Measurements from ENCODE around the gene MEF2C. TPM values are rescaled to one million over a fixed set of nuclear protein-coding genes. Genes with fewer than 3 reads are reported as not detected.

Gene MEF2C
- total and polyA plus RNA-seq, 4 donors, result 27.4 to 77.9 (median 46.3) TPM

- DNase-seq (ENCODE audit: low read depth in 4 of 6, low spot score in 6 of 6), result no peak
- no peaks in the 10 kb centered on the region for H3K9me3 ChIP-seq (ENCODE audit: control insufficient read depth, insufficient read depth, low read length)
- no peaks in the 10 kb centered on the region for H3K27me3 ChIP-seq (ENCODE audit: control insufficient read depth, insufficient read depth, low read length)
- H3K27ac ChIP-seq (ENCODE audit: low read depth, low read length), result no peak overlapping the region
- no peaks in the 10 kb centered on the region for H3K4me1 ChIP-seq (ENCODE audit: control insufficient read depth, insufficient read depth, low read length)
- no peaks in the 10 kb centered on the region for H3K36me3 ChIP-seq (ENCODE audit: control insufficient read depth, insufficient read depth, low read length)
- WGBS (ENCODE audit: insufficient coverage), result no CpG with 5 or more reads among the region's 2 CpGs
- no peak overlapping the region for H3K4me3 ChIP-seq (ENCODE audit: low read depth, low read length)
These were observed 66.8 kb downstream of the MEF2C start for GRCh38 chr5:88816195-88816594.

- H3K4me3 ChIP-seq (ENCODE audit: low read depth, low read length), result no peak overlapping the region
- H3K27me3 ChIP-seq (ENCODE audit: control insufficient read depth, insufficient read depth, low read length), result no peaks in the 10 kb centered on the region
- no peak overlapping the region for H3K27ac ChIP-seq (ENCODE audit: low read depth, low read length)
These were observed 67.8 kb downstream of the MEF2C start for GRCh38 chr5:88815050-88815789.

GRCh38 chr5:88813805-88814575, 69.0 kb downstream of the MEF2C start:
- no peaks in the 10 kb centered on the region for H3K4me1 ChIP-seq (ENCODE audit: control insufficient read depth, insufficient read depth, low read length)
- no peaks in the 10 kb centered on the region for H3K36me3 ChIP-seq (ENCODE audit: control insufficient read depth, insufficient read depth, low read length)
- no peaks in the 10 kb centered on the region for H3K9me3 ChIP-seq (ENCODE audit: control insufficient read depth, insufficient read depth, low read length)
- no peak overlapping the region for H3K27ac ChIP-seq (ENCODE audit: low read depth, low read length)
- 27% methylated on average over 11 of the region's 17 CpGs for WGBS (ENCODE audit: insufficient coverage)
- no peaks in the 10 kb centered on the region for H3K27me3 ChIP-seq (ENCODE audit: control insufficient read depth, insufficient read depth, low read length)
- H3K4me3 ChIP-seq (ENCODE audit: low read depth, low read length), result no peak overlapping the region
- peak in 5 of 6 donors; percentile 26 to 81 (median 40) for DNase-seq (ENCODE audit: low read depth in 4 of 6, low spot score in 6 of 6)

More at GRCh38 chr5:88815050-88815789, 67.8 kb downstream of the MEF2C start:
- Histone ChIP-seq H3K36me3 (ENCODE audit: control insufficient read depth, insufficient read depth, low read length) (no peaks in the 10 kb centered on the region), H3K9me3 (ENCODE audit: control insufficient read depth, insufficient read depth, low read length) (no peaks in the 10 kb centered on the region), H3K4me1 (ENCODE audit: control insufficient read depth, insufficient read depth, low read length) (no peaks in the 10 kb centered on the region)
- no peak for DNase-seq (ENCODE audit: low read depth in 4 of 6, low spot score in 6 of 6)

- Histone ChIP-seq H3K4me1 (ENCODE audit: control insufficient read depth, insufficient read depth, low read length) (no peaks in the 10 kb centered on the region), H3K27ac (ENCODE audit: low read depth, low read length) (no peak overlapping the region), H3K4me3 (ENCODE audit: low read depth, low read length) (no peak overlapping the region), H3K27me3 (ENCODE audit: control insufficient read depth, insufficient read depth, low read length) (no peaks in the 10 kb centered on the region), H3K36me3 (ENCODE audit: control insufficient read depth, insufficient read depth, low read length) (no peaks in the 10 kb centered on the region), H3K9me3 (ENCODE audit: control insufficient read depth, insufficient read depth, low read length) (no peaks in the 10 kb centered on the region)
- WGBS (ENCODE audit: insufficient coverage), result no CpG with 5 or more reads among the region's 1 CpG
- no peak for DNase-seq (ENCODE audit: low read depth in 4 of 6, low spot score in 6 of 6)
These were observed 69.7 kb downstream of the MEF2C start for GRCh38 chr5:88813244-88813643.

- WGBS (ENCODE audit: insufficient coverage), result no CpG with 5 or more reads among the region's 2 CpGs
- no peak for DNase-seq (ENCODE audit: low read depth in 4 of 6, low spot score in 6 of 6)
- Histone ChIP-seq H3K9me3 (ENCODE audit: control insufficient read depth, insufficient read depth, low read length) (no peaks in the 10 kb centered on the region), H3K4me1 (ENCODE audit: control insufficient read depth, insufficient read depth, low read length) (no peaks in the 10 kb centered on the region), H3K27ac (ENCODE audit: low read depth, low read length) (no peak overlapping the region), H3K36me3 (ENCODE audit: control insufficient read depth, insufficient read depth, low read length) (no peaks in the 10 kb centered on the region), H3K27me3 (ENCODE audit: control insufficient read depth, insufficient read depth, low read length) (no peaks in the 10 kb centered on the region), H3K4me3 (ENCODE audit: low read depth, low read length) (no peak overlapping the region)
These were observed 74.8 kb downstream of the MEF2C start for GRCh38 chr5:88808153-88808552.

GRCh38 chr5:88807327-88807726, 75.7 kb downstream of the MEF2C start:
- no peaks in the 10 kb centered on the region for H3K4me1 ChIP-seq (ENCODE audit: control insufficient read depth, insufficient read depth, low read length)
- no peak overlapping the region for H3K4me3 ChIP-seq (ENCODE audit: low read depth, low read length)
- no peaks in the 10 kb centered on the region for H3K36me3 ChIP-seq (ENCODE audit: control insufficient read depth, insufficient read depth, low read length)
- WGBS (ENCODE audit: insufficient coverage), result 100% methylated on average over 1 of the region's 8 CpGs
- no peaks in the 10 kb centered on the region for H3K9me3 ChIP-seq (ENCODE audit: control insufficient read depth, insufficient read depth, low read length)
- no peaks in the 10 kb centered on the region for H3K27me3 ChIP-seq (ENCODE audit: control insufficient read depth, insufficient read depth, low read length)
- no peak overlapping the region for H3K27ac ChIP-seq (ENCODE audit: low read depth, low read length)
- DNase-seq (ENCODE audit: low read depth in 4 of 6, low spot score in 6 of 6), result no peak

GRCh38 chr5:88806338-88806737, 76.6 kb downstream of the MEF2C start:
- Histone ChIP-seq H3K4me1 (ENCODE audit: control insufficient read depth, insufficient read depth, low read length) (peaks cover 2% of the 10 kb centered on the region), H3K36me3 (ENCODE audit: control insufficient read depth, insufficient read depth, low read length) (no peaks in the 10 kb centered on the region), H3K4me3 (ENCODE audit: low read depth, low read length) (no peak overlapping the region), H3K9me3 (ENCODE audit: control insufficient read depth, insufficient read depth, low read length) (no peaks in the 10 kb centered on the region), H3K27ac (ENCODE audit: low read depth, low read length) (no peak overlapping the region), H3K27me3 (ENCODE audit: control insufficient read depth, insufficient read depth, low read length) (no peaks in the 10 kb centered on the region)
- DNase-seq (ENCODE audit: low read depth in 4 of 6, low spot score in 6 of 6), result no peak

- WGBS (ENCODE audit: insufficient coverage), result 87% methylated on average over 1 of the region's 3 CpGs
- no peaks in the 10 kb centered on the region for H3K27me3 ChIP-seq (ENCODE audit: control insufficient read depth, insufficient read depth, low read length)
- no peak for DNase-seq (ENCODE audit: low read depth in 4 of 6, low spot score in 6 of 6)
- peaks cover 3% of the 10 kb centered on the region for H3K4me1 ChIP-seq (ENCODE audit: control insufficient read depth, insufficient read depth, low read length)
- no peaks in the 10 kb centered on the region for H3K9me3 ChIP-seq (ENCODE audit: control insufficient read depth, insufficient read depth, low read length)
- H3K36me3 ChIP-seq (ENCODE audit: control insufficient read depth, insufficient read depth, low read length), result no peaks in the 10 kb centered on the region
- no peak overlapping the region for H3K4me3 ChIP-seq (ENCODE audit: low read depth, low read length)
- H3K27ac ChIP-seq (ENCODE audit: low read depth, low read length), result no peak overlapping the region
These were observed 77.7 kb downstream of the MEF2C start for GRCh38 chr5:88805151-88805784.

- WGBS (ENCODE audit: insufficient coverage), result 94% methylated on average over 8 of the region's 11 CpGs
- Histone ChIP-seq H3K27ac (ENCODE audit: low read depth, low read length) (no peak overlapping the region), H3K4me3 (ENCODE audit: low read depth, low read length) (no peak overlapping the region), H3K4me1 (ENCODE audit: control insufficient read depth, insufficient read depth, low read length) (peaks cover 3% of the 10 kb centered on the region), H3K9me3 (ENCODE audit: control insufficient read depth, insufficient read depth, low read length) (no peaks in the 10 kb centered on the region), H3K36me3 (ENCODE audit: control insufficient read depth, insufficient read depth, low read length) (no peaks in the 10 kb centered on the region), H3K27me3 (ENCODE audit: control insufficient read depth, insufficient read depth, low read length) (no peaks in the 10 kb centered on the region)
- no peak for DNase-seq (ENCODE audit: low read depth in 4 of 6, low spot score in 6 of 6)
These were observed 78.5 kb downstream of the MEF2C start for GRCh38 chr5:88804444-88804843.
